ENCODE measurements around the gene RAD51AP2. TPM values are rescaled to one million over a fixed set of nuclear protein-coding genes. Genes with fewer than 3 reads are reported as not detected.

Gene RAD51AP2
- total RNA-seq, 2 donors from 2014 or later: 0.16 to 0.18 TPM

GRCh38 chr2:17482651-17483050, 35.6 kb downstream of the RAD51AP2 start:
- intact Hi-C loops (cut with DNase I): no loop called here
- DNase-seq (no peak), ATAC-seq (no peak)

GRCh38 chr2:17479875-17480274, 38.4 kb downstream of the RAD51AP2 start:
- no peak for DNase-seq
- no peak for ATAC-seq
- intact Hi-C loops (cut with DNase I): no loop called here

- no peak for DNase-seq
- ATAC-seq: peak; percentile 40 to 57
- intact Hi-C loops (cut with DNase I): loop anchor here in 1 of 2 donors (2.0 kb wide), 1 partner anchor 62 kb away; no protein-coding TSS in a partner anchor
These were observed 41.4 kb downstream of the RAD51AP2 start for GRCh38 chr2:17476830-17477229.

- intact Hi-C loops (cut with DNase I): loop anchor here in 1 of 2 donors (2.0 kb wide), 1 partner anchor 63 kb away; no protein-coding TSS in a partner anchor
- ATAC-seq (no peak), DNase-seq (no peak)
These were observed 42.2 kb downstream of the RAD51AP2 start for GRCh38 chr2:17476064-17476463.

- ATAC-seq (no peak), DNase-seq (no peak)
- intact Hi-C loops (cut with DNase I): no loop called here
These were observed 43.0 kb downstream of the RAD51AP2 start for GRCh38 chr2:17475286-17475685.

GRCh38 chr2:17471979-17472378, 46.3 kb downstream of the RAD51AP2 start:
- intact Hi-C loops (cut with DNase I): no loop called here
- DNase-seq: no peak
- no peak for ATAC-seq

GRCh38 chr2:17470855-17471641, 47.2 kb downstream of the RAD51AP2 start:
- DNase-seq (no peak), ATAC-seq (no peak)
- intact Hi-C loops (cut with DNase I): no loop called here

- no peak for ATAC-seq
- intact Hi-C loops (cut with DNase I): no loop called here
- DNase-seq: no peak
These were observed 57.2 kb downstream of the RAD51AP2 start for GRCh38 chr2:17461087-17461475.

Other genes with a start within 250 kb of the RAD51AP2 start
- gene VSNL1, start 22.3 kb upstream of the RAD51AP2 start, total RNA-seq: 10 to 100 TPM; 25.2 to 26.6 TPM
- gene SMC6, start 235.4 kb upstream of the RAD51AP2 start, total RNA-seq: 10 to 100 TPM; 12.4 to 12.8 TPM
- gene GEN1, start 235.7 kb upstream of the RAD51AP2 start, total RNA-seq: 1 to 10 TPM; 3.0 TPM